ENCODE data around the gene SCRT2. TPM values are rescaled to one million over a fixed set of nuclear protein-coding genes. Genes with fewer than 3 reads are reported as not detected.

Gene SCRT2
- polyA plus RNA-seq, 3 donors = not detected

DNA sequence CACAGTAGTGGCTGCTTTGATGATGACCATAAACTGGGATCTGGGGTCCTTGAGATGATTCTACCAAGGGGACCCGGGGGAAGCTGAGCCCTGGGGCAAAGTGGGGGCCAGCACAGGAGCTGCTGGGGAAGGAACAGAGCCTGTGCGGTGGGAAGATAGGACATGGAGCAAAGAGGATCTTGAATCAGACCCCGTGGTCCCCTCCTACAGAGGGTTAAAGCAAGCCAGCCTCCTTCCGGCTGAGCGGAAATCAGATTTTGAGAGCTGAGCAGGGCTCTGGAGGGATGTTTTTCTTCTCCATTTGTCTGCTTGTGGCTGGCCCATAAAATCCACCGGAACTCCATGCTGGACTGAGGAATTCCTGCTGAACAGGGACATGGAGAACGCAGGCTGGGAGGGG, 55.4 kb downstream of the SCRT2 start:
- Mint-ChIP-seq H3K4me3 (no peak overlapping the region), H3K27ac (no peak overlapping the region), H3K27me3 (ENCODE audit: low read depth in 3 of 3) (peaks cover 3 to 7% (median 7%) of the 10 kb centered on the region in 3 donors), H3K36me3 (no peaks in the 10 kb centered on the region), H3K9me3 (peaks cover 5 to 11% (median 7%) of the 10 kb centered on the region in 7 donors), H3K4me1 (peaks cover 10% of the 10 kb centered on the region)
- H3K4me2 ChIP-seq (replicated peaks; ENCODE audit: extremely low read depth, low read length, poor library complexity, severe bottlenecking) = no peak overlapping the region
- H3K4me1 ChIP-seq (ENCODE audit: control insufficient read depth in 1 of 2, insufficient read depth in 2 of 2, low read length in 2 of 2) = peaks cover 5 to 7% of the 10 kb centered on the region in 2 donors
- no peaks in the 10 kb centered on the region for H3K36me3 ChIP-seq (replicated peaks in 1 of 2; ENCODE audit: control insufficient read depth in 1 of 2, insufficient read depth in 2 of 2, low read length in 2 of 2)
- peaks cover 6 to 8% of the 10 kb centered on the region in 2 donors for H3K9me3 ChIP-seq (replicated peaks in 1 of 2; ENCODE audit: control insufficient read depth in 1 of 2, insufficient read depth in 1 of 2, low read length in 2 of 2)
- no peaks in the 10 kb centered on the region for H4K20me1 ChIP-seq (ENCODE audit: insufficient read depth, low read length)
- H3K9ac ChIP-seq (ENCODE audit: insufficient read depth, low read length, poor library complexity, severe bottlenecking) = no peak overlapping the region
- H3K27ac ChIP-seq (ENCODE audit: low read depth in 1 of 2, low read length in 2 of 2) = no peak overlapping the region
- H3K4me3 ChIP-seq (replicated peaks in 1 of 3; ENCODE audit: low read depth in 2 of 3, low read length in 3 of 3) = no peak overlapping the region
- WGBS (ENCODE audit: insufficient coverage) = 27% methylated on average over 5 of the region's 7 CpGs
- H3K27me3 ChIP-seq (ENCODE audit: control insufficient read depth in 2 of 2, insufficient read depth in 2 of 2, low read length in 2 of 2) = no peaks in the 10 kb centered on the region
- TF ChIP-seq, protein P1, sequence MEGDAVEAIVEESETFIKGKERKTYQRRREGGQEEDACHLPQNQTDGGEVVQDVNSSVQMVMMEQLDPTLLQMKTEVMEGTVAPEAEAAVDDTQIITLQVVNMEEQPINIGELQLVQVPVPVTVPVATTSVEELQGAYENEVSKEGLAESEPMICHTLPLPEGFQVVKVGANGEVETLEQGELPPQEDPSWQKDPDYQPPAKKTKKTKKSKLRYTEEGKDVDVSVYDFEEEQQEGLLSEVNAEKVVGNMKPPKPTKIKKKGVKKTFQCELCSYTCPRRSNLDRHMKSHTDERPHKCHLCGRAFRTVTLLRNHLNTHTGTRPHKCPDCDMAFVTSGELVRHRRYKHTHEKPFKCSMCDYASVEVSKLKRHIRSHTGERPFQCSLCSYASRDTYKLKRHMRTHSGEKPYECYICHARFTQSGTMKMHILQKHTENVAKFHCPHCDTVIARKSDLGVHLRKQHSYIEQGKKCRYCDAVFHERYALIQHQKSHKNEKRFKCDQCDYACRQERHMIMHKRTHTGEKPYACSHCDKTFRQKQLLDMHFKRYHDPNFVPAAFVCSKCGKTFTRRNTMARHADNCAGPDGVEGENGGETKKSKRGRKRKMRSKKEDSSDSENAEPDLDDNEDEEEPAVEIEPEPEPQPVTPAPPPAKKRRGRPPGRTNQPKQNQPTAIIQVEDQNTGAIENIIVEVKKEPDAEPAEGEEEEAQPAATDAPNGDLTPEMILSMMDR (IDR thresholded peaks at IDR 0.05) = no peak
- no peak for DNase-seq
- H2AFZ ChIP-seq (ENCODE audit: insufficient read depth, low read depth, low read length, poor library complexity, severe bottlenecking) = no peak overlapping the region
- no peaks in the 10 kb centered on the region for H3K79me2 ChIP-seq (ENCODE audit: insufficient read depth, low read length)
- intact Hi-C loops (cut with micrococcal nuclease) = no loop called here

DNA sequence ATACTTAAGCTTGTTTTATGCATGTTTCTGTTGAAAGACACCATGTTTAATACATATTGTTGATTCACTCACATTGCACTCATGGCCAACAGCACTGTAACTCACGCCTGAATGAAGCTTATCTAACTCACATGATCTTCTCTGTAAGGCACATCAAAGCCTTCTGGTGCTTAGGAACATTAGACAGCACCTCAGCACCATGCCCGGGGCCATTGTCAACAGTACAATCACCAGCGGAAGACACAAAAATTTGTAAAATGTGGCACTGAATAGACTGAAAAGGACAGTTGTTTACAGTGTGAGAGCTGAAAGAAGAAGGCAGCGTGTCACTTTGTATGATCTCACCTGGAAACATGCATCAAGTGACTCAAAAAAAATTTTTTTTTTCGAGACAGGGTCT, 56.6 kb downstream of the SCRT2 start:
- peaks cover 5 to 11% of the 10 kb centered on the region in 2 donors for H3K4me1 ChIP-seq (ENCODE audit: control insufficient read depth in 1 of 2, insufficient read depth in 2 of 2, low read length in 2 of 2)
- Mint-ChIP-seq H3K27me3 (ENCODE audit: low read depth in 3 of 3) (peaks cover 3 to 7% (median 7%) of the 10 kb centered on the region in 3 donors), H3K9me3 (peaks cover 5 to 8% (median 7%) of the 10 kb centered on the region in 7 donors), H3K27ac (no peak overlapping the region), H3K4me3 (no peak overlapping the region), H3K4me1 (peaks cover 15% of the 10 kb centered on the region), H3K36me3 (no peaks in the 10 kb centered on the region)
- no peaks in the 10 kb centered on the region for H4K20me1 ChIP-seq (ENCODE audit: insufficient read depth, low read length)
- WGBS (ENCODE audit: insufficient coverage) = 73% methylated on average over 3 of the region's 5 CpGs
- H3K27me3 ChIP-seq (ENCODE audit: control insufficient read depth in 2 of 2, insufficient read depth in 2 of 2, low read length in 2 of 2) = no peaks in the 10 kb centered on the region
- intact Hi-C loops (cut with micrococcal nuclease) = no loop called here
- H3K4me2 ChIP-seq (replicated peaks; ENCODE audit: extremely low read depth, low read length, poor library complexity, severe bottlenecking) = no peak overlapping the region
- no peak overlapping the region for H3K27ac ChIP-seq (ENCODE audit: low read depth in 1 of 2, low read length in 2 of 2)
- no peak overlapping the region for H3K9ac ChIP-seq (ENCODE audit: insufficient read depth, low read length, poor library complexity, severe bottlenecking)
- no peaks in the 10 kb centered on the region for H3K79me2 ChIP-seq (ENCODE audit: insufficient read depth, low read length)
- H3K4me3 ChIP-seq (replicated peaks in 1 of 3; ENCODE audit: low read depth in 2 of 3, low read length in 3 of 3) = no peak overlapping the region
- H2AFZ ChIP-seq (ENCODE audit: insufficient read depth, low read depth, low read length, poor library complexity, severe bottlenecking) = no peak overlapping the region
- H3K36me3 ChIP-seq (replicated peaks in 1 of 2; ENCODE audit: control insufficient read depth in 1 of 2, insufficient read depth in 2 of 2, low read length in 2 of 2) = no peaks in the 10 kb centered on the region
- no peak for DNase-seq
- H3K9me3 ChIP-seq (replicated peaks in 1 of 2; ENCODE audit: control insufficient read depth in 1 of 2, insufficient read depth in 1 of 2, low read length in 2 of 2) = peaks cover 6 to 7% of the 10 kb centered on the region in 2 donors
- TF ChIP-seq, protein P1 (IDR thresholded peaks at IDR 0.05) = no peak
